Measurements from ENCODE around the gene PCSK6.

Gene PCSK6

GRCh38 chr15:101505610-101506337 lies 16.3 kb upstream of the PCSK6 start:
- no peak overlapping the region for H3K4me3 ChIP-seq (ENCODE audit: low read length)
- no peaks in the 10 kb centered on the region for H3F3A ChIP-seq (ENCODE audit: control insufficient read depth, insufficient read depth)
- TF ChIP-seq CTCF (IDR thresholded peaks at IDR 0.05; ENCODE audit: low read depth, low read length, poor library complexity, severe bottlenecking) (no peak), EZH2phosphoT487 (IDR thresholded peaks at IDR 0.05; ENCODE audit: borderline replicate concordance, low read length) (no peak)
- H3K4me1 ChIP-seq (ENCODE audit: control insufficient read depth, low read length) = no peaks in the 10 kb centered on the region
- no peaks in the 10 kb centered on the region for H4K20me1 ChIP-seq (ENCODE audit: control insufficient read depth, insufficient read depth, low read depth, low read length)
- no peaks in the 10 kb centered on the region for H3K9me3 ChIP-seq (ENCODE audit: control insufficient read depth, insufficient read depth, low read length)
- H3K27me3 ChIP-seq (ENCODE audit: control insufficient read depth, low read length) = peaks cover 6% of the 10 kb centered on the region
- H3K27ac ChIP-seq (ENCODE audit: low read depth, low read length) = no peak overlapping the region
- H3K9me2 ChIP-seq (replicated peaks; ENCODE audit: control insufficient read depth, low read length) = no peaks in the 10 kb centered on the region
- H3K4me2 ChIP-seq (ENCODE audit: low read length) = no peak overlapping the region
- H3K36me3 ChIP-seq (ENCODE audit: control insufficient read depth, low read length) = no peaks in the 10 kb centered on the region
- no peaks in the 10 kb centered on the region for H3K79me2 ChIP-seq (ENCODE audit: control insufficient read depth, low read length)

GRCh38 chr15:101504866-101505609 lies 15.5 kb upstream of the PCSK6 start:
- no peaks in the 10 kb centered on the region for H3K9me2 ChIP-seq (replicated peaks; ENCODE audit: control insufficient read depth, low read length)
- no peaks in the 10 kb centered on the region for H3K36me3 ChIP-seq (ENCODE audit: control insufficient read depth, low read length)
- TF ChIP-seq EZH2phosphoT487 (IDR thresholded peaks at IDR 0.05; ENCODE audit: borderline replicate concordance, low read length) (no peak), CTCF (IDR thresholded peaks at IDR 0.05; ENCODE audit: low read depth, low read length, poor library complexity, severe bottlenecking) (no peak)
- H3K27me3 ChIP-seq (ENCODE audit: control insufficient read depth, low read length) = peaks cover 4% of the 10 kb centered on the region; the same call in 1 of the 2 replicates
- no peak overlapping the region for H3K4me3 ChIP-seq (ENCODE audit: low read length)
- no peak overlapping the region for H3K4me2 ChIP-seq (ENCODE audit: low read length)
- no peak overlapping the region for H3K27ac ChIP-seq (ENCODE audit: low read depth, low read length)
- no peaks in the 10 kb centered on the region for H3K79me2 ChIP-seq (ENCODE audit: control insufficient read depth, low read length)
- no peaks in the 10 kb centered on the region for H4K20me1 ChIP-seq (ENCODE audit: control insufficient read depth, insufficient read depth, low read depth, low read length)
- H3K9me3 ChIP-seq (ENCODE audit: control insufficient read depth, insufficient read depth, low read length) = no peaks in the 10 kb centered on the region
- no peaks in the 10 kb centered on the region for H3F3A ChIP-seq (ENCODE audit: control insufficient read depth, insufficient read depth)
- no peaks in the 10 kb centered on the region for H3K4me1 ChIP-seq (ENCODE audit: control insufficient read depth, low read length)

- Histone ChIP-seq H4K20me1 (ENCODE audit: control insufficient read depth, insufficient read depth, low read depth, low read length) (no peaks in the 10 kb centered on the region), H3K79me2 (ENCODE audit: control insufficient read depth, low read length) (no peaks in the 10 kb centered on the region), H3K27me3 (ENCODE audit: control insufficient read depth, low read length) (peaks cover 3% of the 10 kb centered on the region; the same call in 1 of the 2 replicates), H3K4me3 (ENCODE audit: low read length) (no peak overlapping the region), H3K36me3 (ENCODE audit: control insufficient read depth, low read length) (no peaks in the 10 kb centered on the region), H3K9me2 (replicated peaks; ENCODE audit: control insufficient read depth, low read length) (no peaks in the 10 kb centered on the region), H3K4me1 (ENCODE audit: control insufficient read depth, low read length) (no peaks in the 10 kb centered on the region), H3F3A (ENCODE audit: control insufficient read depth, insufficient read depth) (no peaks in the 10 kb centered on the region), H3K27ac (ENCODE audit: low read depth, low read length) (no peak overlapping the region), H3K9me3 (ENCODE audit: control insufficient read depth, insufficient read depth, low read length) (no peaks in the 10 kb centered on the region), H3K4me2 (ENCODE audit: low read length) (no peak overlapping the region)
- TF ChIP-seq CTCF (IDR thresholded peaks at IDR 0.05; ENCODE audit: low read depth, low read length, poor library complexity, severe bottlenecking) (no peak), EZH2phosphoT487 (IDR thresholded peaks at IDR 0.05; ENCODE audit: borderline replicate concordance, low read length) (no peak)
Measured at GRCh38 chr15:101504373-101504772, 14.9 kb upstream of the PCSK6 start.
